ENCODE results near the gene PLAC8. TPM values are rescaled to one million over a fixed set of nuclear protein-coding genes. Genes with fewer than 3 reads are reported as not detected.

PLAC8 gene
- total RNA-seq, 6 experiments from 2014 or later = 6.0 to 18.9 (median 11.8) TPM

- no peak for TF ChIP-seq CTCF (IDR thresholded peaks at IDR 0.05)
- no peak for TF ChIP-seq POLR2A (IDR thresholded peaks at IDR 0.05)
- 62% methylated on average over 9 of the region's 9 CpGs for WGBS (ENCODE audit: insufficient coverage, low coverage, low lambda C conversion rate, missing lambda C conversion rate)
- Histone ChIP-seq H3K27me3 (no peaks in the 10 kb centered on the region), H3K4me1 (no peaks in the 10 kb centered on the region), H3K27ac (no peak overlapping the region), H3K4me3 (no peak overlapping the region), H3K9me3 (no peaks in the 10 kb centered on the region), H3K36me3 (no peaks in the 10 kb centered on the region)
- DNase-seq (no peak), ATAC-seq (peak; percentile 30 to 62 (median 37))
- intact Hi-C loops (cut with DNase I) = no loop called here
These were observed 11.2 kb upstream of the PLAC8 start for GRCh38 chr4:83125738-83126141.

- Histone ChIP-seq H3K27ac (no peak overlapping the region), H3K4me3 (no peak overlapping the region), H3K27me3 (no peaks in the 10 kb centered on the region), H3K36me3 (no peaks in the 10 kb centered on the region), H3K4me1 (no peaks in the 10 kb centered on the region), H3K9me3 (no peaks in the 10 kb centered on the region)
- WGBS (ENCODE audit: insufficient coverage, low coverage, low lambda C conversion rate, missing lambda C conversion rate) = 64% methylated on average over 10 of the region's 10 CpGs
- no peak for DNase-seq
- ATAC-seq = peak; percentile 33 to 62 (median 46)
- intact Hi-C loops (cut with DNase I) = no loop called here
- TF ChIP-seq POLR2A (IDR thresholded peaks at IDR 0.05) = no peak
- no peak for TF ChIP-seq CTCF (IDR thresholded peaks at IDR 0.05)
These were observed 9.7 kb upstream of the PLAC8 start for GRCh38 chr4:83124111-83124780.

- TF ChIP-seq CTCF (IDR thresholded peaks at IDR 0.05) (no peak), POLR2A (IDR thresholded peaks at IDR 0.05) (no peak)
- H3K27ac ChIP-seq = no peak overlapping the region
- no peaks in the 10 kb centered on the region for H3K27me3 ChIP-seq
- 73% methylated on average over 4 of the region's 5 CpGs for WGBS (ENCODE audit: insufficient coverage, low coverage, low lambda C conversion rate, missing lambda C conversion rate)
- no peak overlapping the region for H3K4me3 ChIP-seq
- no peaks in the 10 kb centered on the region for H3K4me1 ChIP-seq
- ATAC-seq (no peak), DNase-seq (no peak)
- intact Hi-C loops (cut with DNase I) = no loop called here
- H3K36me3 ChIP-seq = no peaks in the 10 kb centered on the region
- H3K9me3 ChIP-seq = no peaks in the 10 kb centered on the region
These were observed 6.7 kb upstream of the PLAC8 start for GRCh38 chr4:83121246-83121645.

GRCh38 chr4:83118869-83119268 lies 4.3 kb upstream of the PLAC8 start:
- no peak for ATAC-seq
- TF ChIP-seq POLR2A (IDR thresholded peaks at IDR 0.05) = no peak
- TF ChIP-seq CTCF (IDR thresholded peaks at IDR 0.05) = no peak
- intact Hi-C loops (cut with DNase I) = no loop called here

More at GRCh38 chr4:83118869-83119268, 4.3 kb upstream of the PLAC8 start:
- no peaks in the 10 kb centered on the region for H3K4me1 ChIP-seq
- DNase-seq = no peak
- H3K36me3 ChIP-seq = no peaks in the 10 kb centered on the region
- H3K27me3 ChIP-seq = no peaks in the 10 kb centered on the region
- H3K27ac ChIP-seq = no peak overlapping the region
- H3K9me3 ChIP-seq = no peaks in the 10 kb centered on the region
- H3K4me3 ChIP-seq = no peak overlapping the region
- 43% methylated on average over 2 of the region's 2 CpGs for WGBS (ENCODE audit: insufficient coverage, low coverage, low lambda C conversion rate, missing lambda C conversion rate)

Data from right lobe of liver (tissue), 6 donors.